ENCODE measurements around the gene LARGE1.

LARGE1 gene

DNA sequence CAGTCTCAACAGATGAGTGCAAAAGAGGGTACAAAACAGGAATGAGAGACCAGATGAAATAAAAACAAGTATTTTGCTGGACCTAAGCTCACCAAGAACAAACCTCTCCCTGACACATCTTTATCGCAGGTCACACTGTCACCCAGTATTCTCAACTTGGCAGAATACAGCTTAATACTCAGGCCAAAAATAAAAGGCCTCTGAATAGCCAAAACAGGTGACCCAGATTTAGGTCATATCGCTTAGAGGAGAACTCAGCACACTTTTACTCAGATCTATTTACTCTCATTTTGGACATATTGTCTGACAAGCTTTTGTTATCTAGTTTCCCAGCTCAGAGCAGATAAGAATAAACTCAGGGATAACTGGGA lies 645.2 kb downstream of the LARGE1 start:
- no peak for DNase-seq

DNA sequence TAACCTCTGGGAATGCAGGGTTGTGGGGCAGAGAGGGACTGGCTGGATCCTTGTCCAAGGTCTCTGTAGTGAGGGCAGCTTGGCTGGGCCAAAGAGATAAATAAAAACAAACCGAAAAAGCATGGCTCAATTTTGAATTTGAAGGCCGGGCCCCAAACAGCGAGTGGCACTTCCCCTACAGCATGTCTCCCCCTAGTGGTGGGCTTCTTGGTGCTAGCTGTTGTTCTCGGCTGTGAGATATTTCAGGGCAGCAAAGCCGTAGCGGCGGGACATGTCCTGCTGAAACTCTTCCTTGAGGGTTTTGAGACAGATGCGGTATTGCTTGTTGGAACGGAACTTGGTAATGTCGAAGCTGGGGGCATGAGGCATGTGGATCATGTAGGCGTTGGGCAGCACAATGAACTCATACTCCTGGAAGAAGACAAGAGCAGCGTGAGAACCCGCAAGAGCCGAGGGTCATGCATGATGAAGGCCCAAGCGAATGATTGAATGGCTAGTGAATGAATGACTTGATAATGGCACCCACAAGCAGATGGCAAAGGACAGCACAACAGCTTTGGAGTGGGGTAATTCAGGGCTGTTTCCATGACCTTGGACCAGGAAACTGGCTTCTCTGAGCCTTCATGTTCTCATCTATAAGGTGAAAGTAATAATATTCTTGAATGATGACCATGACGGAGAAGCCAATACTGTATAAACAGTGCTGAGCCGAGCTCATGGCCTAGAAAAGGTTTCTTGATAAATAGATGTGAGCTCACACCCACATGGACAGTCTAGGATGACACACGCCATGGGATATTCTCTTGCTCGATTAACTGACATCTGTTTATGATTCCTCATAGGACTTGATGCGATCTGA lies 645.8 kb downstream of the LARGE1 start:
- no peak for DNase-seq

DNA sequence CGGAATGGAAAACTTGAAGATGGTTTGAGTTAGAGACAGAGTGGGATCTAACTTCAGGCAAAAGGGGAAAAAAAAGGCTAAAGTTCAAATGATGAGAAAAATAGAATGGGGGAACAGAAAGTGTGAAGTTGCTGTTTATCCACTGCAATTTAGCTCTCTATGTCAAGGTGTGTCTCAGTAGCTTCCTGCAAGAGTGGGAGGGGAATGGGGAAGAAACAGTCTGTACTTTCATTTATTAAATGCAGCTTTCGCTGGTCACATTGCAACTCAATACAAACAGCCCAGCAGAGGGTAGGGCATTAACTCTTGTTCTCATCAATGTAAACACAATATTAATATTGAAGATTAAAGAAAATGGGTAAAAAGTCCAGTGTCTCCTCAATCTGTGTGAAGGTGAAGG lies 647.4 kb downstream of the LARGE1 start:
- no peak for DNase-seq

GRCh38 chr22:33272180-33272579 lies 648.1 kb downstream of the LARGE1 start:
- DNase-seq, result no peak

GRCh38 chr22:33271390-33272161 lies 648.7 kb downstream of the LARGE1 start:
- no peak for DNase-seq

GRCh38 chr22:33270596-33270995 lies 649.7 kb downstream of the LARGE1 start:
- DNase-seq, result no peak

- DNase-seq, result no peak
Measured at GRCh38 chr22:33261699-33262098, 658.6 kb downstream of the LARGE1 start.

DNA sequence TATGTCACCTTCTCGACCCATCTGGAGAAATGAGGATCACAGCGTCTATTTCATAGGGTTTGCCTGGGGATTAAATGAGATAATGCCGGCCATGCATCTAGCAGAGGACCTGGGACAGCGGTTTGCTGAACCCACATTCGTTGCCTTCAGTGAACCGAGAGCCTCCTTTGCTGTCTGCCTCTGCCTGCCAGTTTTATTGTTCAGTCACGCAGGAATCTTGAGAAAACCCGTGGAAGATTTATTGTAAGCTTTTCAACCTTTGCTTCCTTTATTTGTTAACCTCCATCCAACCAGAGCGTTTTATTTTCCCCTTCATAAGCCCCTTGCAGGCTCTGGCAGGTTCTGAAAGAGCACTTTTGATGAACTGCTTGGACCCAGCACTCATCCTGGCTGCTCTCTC lies 659.8 kb downstream of the LARGE1 start:
- no peak for DNase-seq

DNA sequence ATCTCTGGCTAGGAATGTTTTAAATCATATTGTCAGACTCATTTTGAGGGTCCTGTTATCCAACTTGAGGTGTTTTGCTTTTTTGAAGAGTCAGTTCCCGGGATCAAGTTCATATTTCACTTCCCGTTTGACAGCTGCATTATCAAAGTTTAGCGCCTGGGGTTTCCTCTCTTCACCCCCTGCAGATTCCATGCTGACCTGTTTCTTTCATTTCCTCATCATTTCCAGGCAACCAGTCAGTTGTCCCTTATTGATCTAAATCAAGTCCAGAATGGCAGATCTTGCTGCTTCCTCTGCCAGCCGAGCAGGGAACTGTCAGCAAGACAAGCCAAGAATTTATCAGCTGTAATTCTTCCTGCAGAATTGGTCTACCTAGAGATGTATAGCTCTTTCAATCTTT lies 664.5 kb downstream of the LARGE1 start:
- no peak for DNase-seq

- DNase-seq, result no peak
Measured at GRCh38 chr22:33248948-33249347, 671.3 kb downstream of the LARGE1 start.

DNA sequence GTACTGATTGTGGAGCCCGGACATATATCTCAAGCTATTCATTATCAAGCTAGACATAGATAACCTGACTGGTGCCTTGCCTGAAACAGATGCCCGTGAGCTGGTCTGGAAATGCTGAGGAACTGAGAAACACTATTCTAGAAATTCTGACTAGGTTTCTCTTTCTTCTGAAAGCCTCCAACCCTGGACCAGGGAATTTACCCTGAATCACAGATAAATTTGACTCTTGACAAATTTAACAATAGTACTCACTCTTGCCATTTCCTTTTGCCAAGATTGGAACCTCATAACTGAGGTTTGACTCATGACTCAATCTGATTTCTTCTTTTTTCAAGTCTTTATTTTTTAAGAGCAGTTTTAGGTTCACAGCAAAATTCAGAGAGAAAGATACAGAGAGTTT lies 672.5 kb downstream of the LARGE1 start:
- no peak for DNase-seq

GRCh38 chr22:33242078-33242477 lies 678.2 kb downstream of the LARGE1 start:
- DNase-seq, result no peak

- DNase-seq, result no peak
Measured at GRCh38 chr22:33240888-33241475, 679.3 kb downstream of the LARGE1 start.

DNA sequence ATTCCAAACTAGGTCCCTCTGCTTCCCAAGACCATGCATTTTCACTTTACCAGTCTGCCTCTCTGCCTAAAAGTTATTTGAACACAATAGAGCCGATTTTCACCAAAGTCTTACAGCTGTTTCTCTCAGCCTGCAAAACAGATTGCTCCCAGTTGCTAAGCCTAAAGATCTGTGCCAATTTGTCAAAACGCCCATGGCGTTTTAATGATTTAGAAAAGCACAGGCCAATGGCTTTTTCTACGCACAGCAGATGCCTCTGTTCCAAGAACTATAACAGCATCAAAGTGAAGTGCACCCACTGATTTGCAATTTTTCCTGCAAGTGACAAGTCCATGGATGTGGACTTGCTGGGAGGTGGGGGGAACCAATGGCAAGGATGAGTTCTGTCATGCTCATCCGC lies 688.2 kb downstream of the LARGE1 start:
- no peak for DNase-seq

DNA sequence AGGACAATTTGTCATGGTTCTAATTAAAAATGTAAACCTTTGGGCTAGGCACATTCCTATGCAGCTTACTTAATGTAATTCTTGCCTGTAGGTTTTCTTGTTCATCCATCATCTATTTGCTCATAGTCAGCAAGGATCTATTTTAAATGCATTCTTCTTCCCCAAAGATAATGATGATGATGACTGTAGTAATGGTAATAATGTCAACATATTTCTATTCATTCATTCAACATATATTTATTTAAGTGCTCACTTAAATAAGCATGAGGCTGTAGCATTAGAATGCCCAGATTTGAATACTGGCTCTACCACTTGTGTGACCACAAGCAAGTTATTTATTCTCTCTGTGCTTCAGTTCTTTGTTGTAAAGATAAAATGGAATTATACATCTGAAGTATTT lies 692.5 kb downstream of the LARGE1 start:
- no peak for DNase-seq

DNA sequence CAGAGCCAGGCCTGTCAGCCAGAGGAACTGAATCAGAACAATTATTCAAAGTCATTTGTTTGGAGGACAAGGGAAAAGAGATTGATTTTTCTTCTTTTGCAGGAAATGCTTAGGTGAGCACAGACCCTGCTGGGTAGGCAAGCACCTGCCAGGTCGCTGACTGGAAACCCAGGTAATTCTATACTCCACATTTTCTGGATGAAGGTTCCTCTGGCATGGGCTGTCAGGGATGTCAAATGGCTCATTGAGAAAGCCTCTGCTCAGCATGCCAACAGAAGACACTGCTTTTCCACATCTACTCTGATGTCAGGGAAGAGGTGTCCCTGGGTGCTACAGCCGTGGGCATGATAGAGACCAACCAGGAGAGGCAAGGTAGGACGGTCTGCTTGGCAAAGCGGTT lies 695.4 kb downstream of the LARGE1 start:
- no peak for DNase-seq
